ENCODE results near the gene RNF6. TPM values are rescaled to one million over a fixed set of nuclear protein-coding genes. Genes with fewer than 3 reads are reported as not detected.
"Not testable (repeated sequence)": the region's sequence is repeated elsewhere in the genome, so short reads cannot be mapped to it uniquely, and the experiment has no call there.

The RNF6 gene
- total and polyA plus RNA-seq, 5 donors, result 11.1 to 24.7 (median 21.5) TPM

GRCh38 chr13:26253262-26253786, 31.2 kb upstream of the RNF6 start:
- no peak for DNase-seq
- Histone ChIP-seq H3K9me3 (ENCODE audit: control insufficient read depth, low read length) (no peaks in the 10 kb centered on the region), H3K27ac (ENCODE audit: low read length) (no peak overlapping the region), H3K4me1 (ENCODE audit: control insufficient read depth, insufficient read depth, low read length) (no peaks in the 10 kb centered on the region), H3K27me3 (ENCODE audit: control insufficient read depth, insufficient read depth) (no peaks in the 10 kb centered on the region), H3K4me3 (ENCODE audit: low read length) (peak overlapping the region; percentile 91)
- no peak for ATAC-seq
- intact Hi-C loops (cut with DNase I), result no loop called here
- WGBS, result 40% methylated on average over 9 of the region's 9 CpGs

- WGBS, result 93% methylated on average over 4 of the region's 4 CpGs
- H3K27me3 ChIP-seq (ENCODE audit: control insufficient read depth, insufficient read depth); intact Hi-C loops (cut with DNase I); H3K27ac ChIP-seq (ENCODE audit: low read length); H3K9me3 ChIP-seq (ENCODE audit: control insufficient read depth, low read length); H3K4me3 ChIP-seq (ENCODE audit: low read length); ATAC-seq; DNase-seq; H3K4me1 ChIP-seq (ENCODE audit: control insufficient read depth, insufficient read depth, low read length): not testable (repeated sequence)
These were observed 29.9 kb upstream of the RNF6 start for GRCh38 chr13:26252006-26252405.

- ATAC-seq, result no peak
- no peaks in the 10 kb centered on the region for H3K27me3 ChIP-seq (ENCODE audit: control insufficient read depth, insufficient read depth)
- H3K9me3 ChIP-seq (ENCODE audit: control insufficient read depth, low read length), result no peaks in the 10 kb centered on the region
- intact Hi-C loops (cut with DNase I), result no loop called here
- no peaks in the 10 kb centered on the region for H3K4me1 ChIP-seq (ENCODE audit: control insufficient read depth, insufficient read depth, low read length)
- no peak overlapping the region for H3K27ac ChIP-seq (ENCODE audit: low read length)
- DNase-seq, result no peak
- H3K4me3 ChIP-seq (ENCODE audit: low read length), result no peak overlapping the region
These were observed 27.4 kb upstream of the RNF6 start for GRCh38 chr13:26249551-26249950.

- intact Hi-C loops (cut with DNase I), result no loop called here
- DNase-seq (no peak), ATAC-seq (no peak)
- no peaks in the 10 kb centered on the region for H3K27me3 ChIP-seq (ENCODE audit: control insufficient read depth, insufficient read depth)
- 31% methylated on average over 3 of the region's 3 CpGs for WGBS
- no peaks in the 10 kb centered on the region for H3K9me3 ChIP-seq (ENCODE audit: control insufficient read depth, low read length)
- no peak overlapping the region for H3K27ac ChIP-seq (ENCODE audit: low read length)
- no peak overlapping the region for H3K4me3 ChIP-seq (ENCODE audit: low read length)
- H3K4me1 ChIP-seq (ENCODE audit: control insufficient read depth, insufficient read depth, low read length), result no peaks in the 10 kb centered on the region
These were observed 25.5 kb upstream of the RNF6 start for GRCh38 chr13:26247608-26248007.

GRCh38 chr13:26247011-26247410, 24.9 kb upstream of the RNF6 start:
- no peak for DNase-seq
- intact Hi-C loops (cut with DNase I), result no loop called here

GRCh38 chr13:26246154-26246553, 24.0 kb upstream of the RNF6 start:
- WGBS, result 57% methylated on average over 5 of the region's 5 CpGs
- Histone ChIP-seq H3K4me3 (ENCODE audit: low read length) (no peak overlapping the region), H3K4me1 (ENCODE audit: control insufficient read depth, insufficient read depth, low read length) (no peaks in the 10 kb centered on the region), H3K27me3 (ENCODE audit: control insufficient read depth, insufficient read depth) (no peaks in the 10 kb centered on the region), H3K27ac (ENCODE audit: low read length) (no peak overlapping the region), H3K9me3 (ENCODE audit: control insufficient read depth, low read length) (no peaks in the 10 kb centered on the region)
- intact Hi-C loops (cut with DNase I), result no loop called here
- no peak for DNase-seq
- peak in 1 of 2 donors; percentile 81 for ATAC-seq

More at GRCh38 chr13:26247011-26247410, 24.9 kb upstream of the RNF6 start:
- WGBS, result 58% methylated on average over 2 of the region's 2 CpGs
- Histone ChIP-seq H3K4me3 (ENCODE audit: low read length) (no peak overlapping the region), H3K27ac (ENCODE audit: low read length) (no peak overlapping the region), H3K9me3 (ENCODE audit: control insufficient read depth, low read length) (no peaks in the 10 kb centered on the region), H3K27me3 (ENCODE audit: control insufficient read depth, insufficient read depth) (no peaks in the 10 kb centered on the region), H3K4me1 (ENCODE audit: control insufficient read depth, insufficient read depth, low read length) (no peaks in the 10 kb centered on the region)
- ATAC-seq, result no peak

GRCh38 chr13:26236296-26236695, 14.2 kb upstream of the RNF6 start:
- 53% methylated on average over 1 of the region's 1 CpG for WGBS
- ATAC-seq (no peak), DNase-seq (no peak)
- H3K27ac ChIP-seq (ENCODE audit: low read length), result no peak overlapping the region
- no peaks in the 10 kb centered on the region for H3K4me1 ChIP-seq (ENCODE audit: control insufficient read depth, insufficient read depth, low read length)
- no peaks in the 10 kb centered on the region for H3K9me3 ChIP-seq (ENCODE audit: control insufficient read depth, low read length)
- intact Hi-C loops (cut with DNase I), result no loop called here
- no peaks in the 10 kb centered on the region for H3K27me3 ChIP-seq (ENCODE audit: control insufficient read depth, insufficient read depth)
- H3K4me3 ChIP-seq (ENCODE audit: low read length), result no peak overlapping the region

- ATAC-seq, result no peak
- DNase-seq, result no peak
- intact Hi-C loops (cut with DNase I), result no loop called here
- H3K4me3 ChIP-seq (ENCODE audit: low read length), result no peak overlapping the region
- no peak overlapping the region for H3K27ac ChIP-seq (ENCODE audit: low read length)
- no peaks in the 10 kb centered on the region for H3K27me3 ChIP-seq (ENCODE audit: control insufficient read depth, insufficient read depth)
- H3K9me3 ChIP-seq (ENCODE audit: control insufficient read depth, low read length), result no peaks in the 10 kb centered on the region
- 35% methylated on average over 6 of the region's 6 CpGs for WGBS
- no peaks in the 10 kb centered on the region for H3K4me1 ChIP-seq (ENCODE audit: control insufficient read depth, insufficient read depth, low read length)
These were observed 8.6 kb upstream of the RNF6 start for GRCh38 chr13:26230703-26231102.

GRCh38 chr13:26229080-26229615, 7.0 kb upstream of the RNF6 start:
- intact Hi-C loops (cut with DNase I), result no loop called here
- DNase-seq (no peak), ATAC-seq (no peak)
- Histone ChIP-seq H3K27ac (ENCODE audit: low read length) (no peak overlapping the region), H3K4me3 (ENCODE audit: low read length) (no peak overlapping the region), H3K9me3 (ENCODE audit: control insufficient read depth, low read length) (no peaks in the 10 kb centered on the region), H3K27me3 (ENCODE audit: control insufficient read depth, insufficient read depth) (no peaks in the 10 kb centered on the region), H3K4me1 (ENCODE audit: control insufficient read depth, insufficient read depth, low read length) (no peaks in the 10 kb centered on the region)
- WGBS, result 90% methylated on average over 13 of the region's 13 CpGs

GRCh38 chr13:26228096-26228495, 6.0 kb upstream of the RNF6 start:
- intact Hi-C loops (cut with DNase I), result no loop called here
- H3K4me1 ChIP-seq (ENCODE audit: control insufficient read depth, insufficient read depth, low read length), result no peaks in the 10 kb centered on the region
- no peak overlapping the region for H3K27ac ChIP-seq (ENCODE audit: low read length)
- ATAC-seq (no peak), DNase-seq (no peak)
- no peaks in the 10 kb centered on the region for H3K27me3 ChIP-seq (ENCODE audit: control insufficient read depth, insufficient read depth)
- WGBS, result 75% methylated on average over 2 of the region's 2 CpGs
- H3K4me3 ChIP-seq (ENCODE audit: low read length), result no peak overlapping the region
- H3K9me3 ChIP-seq (ENCODE audit: control insufficient read depth, low read length), result no peaks in the 10 kb centered on the region

- Histone ChIP-seq H3K27me3 (ENCODE audit: control insufficient read depth, insufficient read depth) (no peaks in the 10 kb centered on the region), H3K27ac (ENCODE audit: low read length) (no peak overlapping the region), H3K4me3 (ENCODE audit: low read length) (no peak overlapping the region), H3K4me1 (ENCODE audit: control insufficient read depth, insufficient read depth, low read length) (no peaks in the 10 kb centered on the region), H3K9me3 (ENCODE audit: control insufficient read depth, low read length) (no peaks in the 10 kb centered on the region)
- DNase-seq (no peak), ATAC-seq (no peak)
- intact Hi-C loops (cut with DNase I), result no loop called here
- WGBS, result 76% methylated on average over 6 of the region's 6 CpGs
These were observed 5.3 kb upstream of the RNF6 start for GRCh38 chr13:26227166-26227971.

Measured in right cardiac atrium (tissue), 5 donors.